Mesendoderm (in vitro differentiated cells): ENCODE data around the gene TAS2R1.

Experiments used
- DNase-seq: peaks from one replicate; pipeline ENCODE4 v3.0.0; 2013
- H2AK5ac ChIP-seq: 2 replicates; pipeline ENCODE4 v1.6.1; 2013; ENCODE audit warnings: low read length, inconsistent platforms
- H2BK120ac ChIP-seq: 2 replicates; pipeline ENCODE4 v1.6.1; 2013; ENCODE audit warnings: low read depth, mild to moderate bottlenecking, low read length, moderate library complexity, mixed read lengths
- H2BK15ac ChIP-seq: replicated peaks from 2 replicates; pipeline ENCODE4 v1.6.1; 2013; ENCODE audit warnings: low read depth, mild to moderate bottlenecking, moderate library complexity
- H2BK5ac ChIP-seq: 2 replicates; pipeline ENCODE4 v1.6.1; 2013; ENCODE audit warnings: low read length, inconsistent platforms
- H3K18ac ChIP-seq: 2 replicates; pipeline ENCODE4 v1.6.1; 2013; ENCODE audit warnings: mild to moderate bottlenecking, low read length, mixed read lengths
- H3K23ac ChIP-seq: one replicate; pipeline ENCODE4 v1.6.1; 2013; ENCODE audit warnings: low read length
- H3K27ac ChIP-seq: 2 replicates; pipeline ENCODE4 v1.5.1; 2013; ENCODE audit warnings: low read depth, mild to moderate bottlenecking, inconsistent platforms, low read length, moderate library complexity
- H3K27me3 ChIP-seq: 2 replicates; pipeline ENCODE4 v1.6.1; 2013; ENCODE audit warnings: low read length, control low read depth, mild to moderate bottlenecking, inconsistent platforms; ENCODE audit not compliant: insufficient read depth, poor library complexity
- H3K36me3 ChIP-seq: 2 replicates; pipeline ENCODE4 v1.6.1; 2013; ENCODE audit warnings: low read length, inconsistent platforms; ENCODE audit not compliant: control insufficient read depth, insufficient read depth
- H3K4ac ChIP-seq: one replicate; pipeline ENCODE4 v1.6.1; 2013; ENCODE audit warnings: low read depth, mild to moderate bottlenecking, low read length, moderate library complexity
- H3K4me1 ChIP-seq: 2 replicates; pipeline ENCODE4 v1.6.1; 2013; ENCODE audit warnings: low read depth, low read length, inconsistent platforms; ENCODE audit not compliant: control insufficient read depth
- H3K4me2 ChIP-seq: 2 replicates; pipeline ENCODE4 v1.6.1; 2013; ENCODE audit warnings: low read length
- H3K4me3 ChIP-seq: 2 replicates; pipeline ENCODE4 v1.5.1; 2013; ENCODE audit warnings: mild to moderate bottlenecking, low read length
- H3K56ac ChIP-seq: one replicate; pipeline ENCODE4 v1.6.1; 2013; ENCODE audit warnings: low read length
- H3K79me1 ChIP-seq: 2 replicates; pipeline ENCODE4 v1.6.1; 2013; ENCODE audit warnings: low read length, inconsistent platforms
- H3K79me2 ChIP-seq: 2 replicates; pipeline ENCODE4 v1.6.1; 2013; ENCODE audit warnings: mild to moderate bottlenecking, low read length; ENCODE audit not compliant: control insufficient read depth, insufficient read depth
- H3K9ac ChIP-seq: 2 replicates; pipeline ENCODE4 v1.6.1; 2013; ENCODE audit warnings: low read length, inconsistent platforms
- H4K5ac ChIP-seq: one replicate; pipeline ENCODE4 v1.6.1; 2013; ENCODE audit warnings: low read length
- H4K8ac ChIP-seq: one replicate; pipeline ENCODE4 v1.6.1; 2013; ENCODE audit warnings: low read depth, mild to moderate bottlenecking, control low read depth, low read length, moderate library complexity
- WGBS: extraction: QIAGEN DNeasy Blood & Tissue Kit; methylation state at CpG from one replicate; pipeline ENCODE4 v1.1.7; 2013; ENCODE audit warnings: low lambda C conversion rate, missing lambda C conversion rate; ENCODE audit not compliant: insufficient coverage; ENCODE audit errors: extremely low coverage; 5-methylcytosine and 5-hydroxymethylcytosine counted together

The TAS2R1 gene

DNA sequence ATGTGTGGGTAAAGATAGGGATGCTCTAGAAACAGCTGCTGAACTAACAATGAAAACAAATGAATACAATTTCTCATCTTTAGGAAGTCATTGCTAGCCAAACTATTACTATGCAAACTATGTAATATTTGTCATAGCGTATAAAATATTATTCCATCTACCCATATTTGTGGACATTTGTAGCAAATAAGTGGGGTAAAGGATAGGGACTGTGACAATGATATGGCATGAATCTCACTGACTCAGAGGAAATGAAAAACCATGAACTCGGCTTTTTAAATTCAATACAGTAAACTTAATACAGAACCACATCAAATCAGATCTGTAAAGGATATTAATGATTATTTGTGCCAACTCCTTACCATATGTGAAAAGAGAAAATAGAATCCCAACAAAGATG lies 16.7 kb upstream of the TAS2R1 start:
- Histone ChIP-seq H2BK5ac (no peak overlapping the region), H3K4me2 (no peak overlapping the region), H4K5ac (no peak overlapping the region), H2BK15ac (no peak overlapping the region), H3K56ac (no peak overlapping the region), H3K27ac (no peak overlapping the region), H3K9ac (no peak overlapping the region), H3K27me3 (no peaks in the 10 kb centered on the region), H3K18ac (no peak overlapping the region), H3K4me3 (no peak overlapping the region), H3K36me3 (no peaks in the 10 kb centered on the region), H4K8ac (no peak overlapping the region), H2BK120ac (no peak overlapping the region), H3K4ac (no peak overlapping the region), H3K79me1 (no peaks in the 10 kb centered on the region), H3K23ac (no peak overlapping the region), H3K4me1 (no peaks in the 10 kb centered on the region), H3K79me2 (no peaks in the 10 kb centered on the region), H2AK5ac (no peak overlapping the region)
- no CpG with 5 or more reads among the region's 2 CpGs for WGBS
- DNase-seq, result no peak

DNA sequence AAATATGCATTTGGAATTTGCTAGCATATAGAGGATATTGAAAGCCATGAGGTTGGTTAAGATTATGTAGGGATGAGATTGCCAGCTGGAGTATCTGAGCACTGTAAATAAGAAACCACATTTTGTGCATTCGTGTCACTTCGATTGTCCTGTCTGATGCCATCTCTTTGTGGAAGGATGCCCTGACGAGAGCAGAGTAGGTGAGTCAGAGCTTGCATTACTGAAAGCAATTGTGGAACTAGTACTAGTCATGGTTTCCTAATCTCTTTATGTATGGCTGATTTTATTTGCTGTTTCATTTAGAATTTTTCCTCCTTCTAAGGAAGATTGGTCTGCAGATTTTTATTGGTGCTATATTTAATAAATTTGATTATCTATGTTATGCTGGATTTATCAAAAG lies 14.5 kb upstream of the TAS2R1 start:
- no peak for DNase-seq
- WGBS, result no CpG with 5 or more reads among the region's 3 CpGs
- H3K79me1 ChIP-seq, result no peaks in the 10 kb centered on the region
- H3K18ac ChIP-seq, result no peak overlapping the region
- H4K5ac ChIP-seq, result no peak overlapping the region
- H3K27me3 ChIP-seq, result no peaks in the 10 kb centered on the region
- H2BK15ac ChIP-seq, result no peak overlapping the region
- no peaks in the 10 kb centered on the region for H3K36me3 ChIP-seq
- no peak overlapping the region for H3K9ac ChIP-seq
- H3K79me2 ChIP-seq, result no peaks in the 10 kb centered on the region
- no peak overlapping the region for H3K56ac ChIP-seq
- no peak overlapping the region for H2BK5ac ChIP-seq
- H4K8ac ChIP-seq, result no peak overlapping the region
- no peak overlapping the region for H3K4ac ChIP-seq
- no peak overlapping the region for H3K4me2 ChIP-seq
- H3K4me1 ChIP-seq, result no peaks in the 10 kb centered on the region
- H3K23ac ChIP-seq, result no peak overlapping the region
- no peak overlapping the region for H3K4me3 ChIP-seq
- H3K27ac ChIP-seq, result no peak overlapping the region
- H2BK120ac ChIP-seq, result no peak overlapping the region
- H2AK5ac ChIP-seq, result no peak overlapping the region

- Histone ChIP-seq H3K27ac (no peak overlapping the region), H3K18ac (no peak overlapping the region), H4K5ac (no peak overlapping the region), H2AK5ac (no peak overlapping the region), H2BK5ac (no peak overlapping the region), H3K56ac (no peak overlapping the region), H2BK15ac (no peak overlapping the region), H4K8ac (no peak overlapping the region), H3K79me2 (no peaks in the 10 kb centered on the region), H3K79me1 (no peaks in the 10 kb centered on the region), H3K36me3 (no peaks in the 10 kb centered on the region), H3K23ac (no peak overlapping the region), H3K4me1 (no peaks in the 10 kb centered on the region), H3K9ac (no peak overlapping the region), H3K4ac (no peak overlapping the region), H3K4me2 (no peak overlapping the region), H3K4me3 (no peak overlapping the region), H3K27me3 (no peaks in the 10 kb centered on the region), H2BK120ac (no peak overlapping the region)
- no CpG with 5 or more reads among the region's 2 CpGs for WGBS
- no peak for DNase-seq
These were observed 12.5 kb upstream of the TAS2R1 start for GRCh38 chr5:9642621-9643020.

- H3K18ac ChIP-seq, result no peak overlapping the region
- H3K4me3 ChIP-seq, result no peak overlapping the region
- no peak overlapping the region for H3K9ac ChIP-seq
- no peak overlapping the region for H2BK120ac ChIP-seq
- H3K27me3 ChIP-seq, result no peaks in the 10 kb centered on the region
- H4K8ac ChIP-seq, result no peak overlapping the region
- H3K4me2 ChIP-seq, result no peak overlapping the region
- H3K4me1 ChIP-seq, result no peaks in the 10 kb centered on the region
- H2BK15ac ChIP-seq, result no peak overlapping the region
- H3K79me2 ChIP-seq, result no peaks in the 10 kb centered on the region
- H2BK5ac ChIP-seq, result no peak overlapping the region
- WGBS, result no CpG with 5 or more reads among the region's 7 CpGs
- no peak for DNase-seq
- H3K27ac ChIP-seq, result no peak overlapping the region
- H3K4ac ChIP-seq, result no peak overlapping the region
- H4K5ac ChIP-seq, result no peak overlapping the region
- H3K79me1 ChIP-seq, result no peaks in the 10 kb centered on the region
- no peak overlapping the region for H3K56ac ChIP-seq
- H2AK5ac ChIP-seq, result no peak overlapping the region
- no peak overlapping the region for H3K23ac ChIP-seq
- no peaks in the 10 kb centered on the region for H3K36me3 ChIP-seq
These were observed 11.7 kb upstream of the TAS2R1 start for GRCh38 chr5:9641806-9642355.

DNA sequence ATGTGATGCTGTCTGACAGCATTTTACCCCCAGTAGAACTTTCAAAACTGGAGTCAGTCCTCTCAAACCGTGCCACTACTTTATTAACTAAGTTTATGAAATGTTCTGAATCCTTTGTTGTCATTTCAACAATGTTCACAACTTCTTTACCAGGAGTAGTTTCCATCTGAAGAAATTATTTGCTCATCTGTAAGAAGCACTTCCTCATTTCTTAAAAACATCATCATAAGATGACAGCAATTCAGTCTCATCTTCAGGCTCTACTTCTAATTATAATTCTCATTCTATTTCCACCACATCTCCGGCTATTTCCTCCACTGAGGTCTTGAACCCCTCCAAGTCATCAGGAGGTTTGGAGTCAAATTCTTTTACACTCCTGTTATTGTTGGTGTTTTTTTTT lies 2.3 kb upstream of the TAS2R1 start:
- Histone ChIP-seq H3K23ac (no peak overlapping the region), H3K79me1 (no peaks in the 10 kb centered on the region)
- whole genome bisulfite sequencing, result no CpG with 5 or more reads among the region's 2 CpGs

DNA sequence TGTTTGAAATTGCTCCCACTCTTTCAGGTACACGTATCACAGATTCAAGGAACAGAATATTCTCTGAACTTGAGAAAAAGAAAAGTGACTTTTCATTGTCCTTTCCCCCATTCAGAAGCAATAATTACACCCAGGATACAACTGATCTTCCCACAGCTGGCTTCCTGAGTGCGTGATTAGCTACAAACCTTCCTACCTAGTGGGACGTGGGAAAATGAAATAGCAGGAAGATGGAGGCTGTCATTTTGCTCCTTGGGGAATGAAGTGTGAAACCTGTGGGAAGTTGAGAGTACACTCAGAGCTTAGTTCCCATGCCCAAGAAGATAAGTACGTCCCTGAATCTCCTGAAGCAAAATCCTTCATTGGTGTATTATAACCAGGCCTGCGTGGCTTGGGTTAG lies 2.6 kb downstream of the TAS2R1 start:
- no peak overlapping the region for H2BK15ac ChIP-seq
- no peak overlapping the region for H3K4me2 ChIP-seq
- H3K4ac ChIP-seq, result no peak overlapping the region
- H3K4me3 ChIP-seq, result no peak overlapping the region
- H3K79me1 ChIP-seq, result no peaks in the 10 kb centered on the region
- no peaks in the 10 kb centered on the region for H3K36me3 ChIP-seq
- no peaks in the 10 kb centered on the region for H3K27me3 ChIP-seq
- no peak for DNase-seq
- no peak overlapping the region for H3K18ac ChIP-seq
- H3K56ac ChIP-seq, result no peak overlapping the region
- WGBS, result no CpG with 5 or more reads among the region's 5 CpGs
- H3K23ac ChIP-seq, result no peak overlapping the region
- H3K27ac ChIP-seq, result no peak overlapping the region
- no peak overlapping the region for H2BK120ac ChIP-seq
- peaks cover 6% of the 10 kb centered on the region for H3K4me1 ChIP-seq
- no peak overlapping the region for H4K5ac ChIP-seq
- H4K8ac ChIP-seq, result no peak overlapping the region
- no peaks in the 10 kb centered on the region for H3K79me2 ChIP-seq
- no peak overlapping the region for H2BK5ac ChIP-seq
- no peak overlapping the region for H2AK5ac ChIP-seq
- no peak overlapping the region for H3K9ac ChIP-seq

More for the DNA sequence above, 2.3 kb upstream of the TAS2R1 start:
- H2BK15ac ChIP-seq, result no peak overlapping the region
- H2AK5ac ChIP-seq, result no peak overlapping the region
- no peaks in the 10 kb centered on the region for H3K27me3 ChIP-seq
- no peaks in the 10 kb centered on the region for H3K4me1 ChIP-seq
- H4K8ac ChIP-seq, result no peak overlapping the region
- H3K18ac ChIP-seq, result no peak overlapping the region
- no peak overlapping the region for H2BK5ac ChIP-seq
- no peaks in the 10 kb centered on the region for H3K36me3 ChIP-seq
- no peaks in the 10 kb centered on the region for H3K79me2 ChIP-seq
- no peak overlapping the region for H3K4ac ChIP-seq
- H3K56ac ChIP-seq, result no peak overlapping the region
- H4K5ac ChIP-seq, result no peak overlapping the region
- H3K27ac ChIP-seq, result no peak overlapping the region
- no peak overlapping the region for H2BK120ac ChIP-seq
- no peak overlapping the region for H3K4me3 ChIP-seq
- no peak for DNase-seq
- H3K4me2 ChIP-seq, result no peak overlapping the region
- no peak overlapping the region for H3K9ac ChIP-seq
